ENCODE measurements around the gene DNAJC24. TPM values are rescaled to one million over a fixed set of nuclear protein-coding genes. Genes with fewer than 3 reads are reported as not detected.
A peak's percentile ranks its signal among the peaks of the same experiment; 100 is the strongest.

The DNAJC24 gene
- total and polyA plus RNA-seq, 2 of the 4 experiments (the other 2 are of a cell fraction): 8.2 to 8.9 TPM

DNA sequence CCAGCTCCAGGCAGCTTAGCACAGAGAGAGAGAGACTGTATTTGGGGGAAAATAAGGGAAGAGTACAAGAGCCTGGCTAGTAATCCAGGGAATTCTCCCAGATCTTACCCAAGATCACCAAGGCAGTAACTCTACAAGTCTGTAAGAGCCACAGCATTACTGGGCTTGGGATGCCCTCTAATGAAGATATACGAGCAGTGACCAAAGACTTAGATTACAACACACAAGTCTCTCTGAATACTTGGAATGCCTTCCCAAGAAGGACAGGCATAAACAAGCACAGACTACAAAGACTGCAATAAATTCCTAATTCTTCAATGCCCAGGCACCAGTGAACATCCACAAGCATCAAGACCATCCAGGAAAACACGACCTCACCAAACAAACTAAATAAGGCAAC is 17.7 kb downstream of the DNAJC24 start:
- no peak overlapping the region for H3K4ac ChIP-seq (ENCODE audit: low read depth, low read length)
- H3K27me3 ChIP-seq (ENCODE audit: control insufficient read depth, insufficient read depth, low read length): no peaks in the 10 kb centered on the region
- H4K91ac ChIP-seq (ENCODE audit: insufficient read depth, low read depth, low read length): no peak overlapping the region
- no peak overlapping the region for H2BK15ac ChIP-seq (ENCODE audit: low read depth, low read length)
- peak; percentile 59 for ATAC-seq (ENCODE audit: low read depth)
- no peak overlapping the region for H2BK5ac ChIP-seq (ENCODE audit: low read depth, low read length, poor library complexity, severe bottlenecking)
- H3K56ac ChIP-seq (ENCODE audit: extremely low read depth, insufficient read depth, low read length): no peak overlapping the region
- in situ Hi-C loops (cut with MboI; ENCODE audit: low sequenced_read_pairs): no loop called here
- intact Hi-C loops (cut with micrococcal nuclease): no loop called here
- H3K4me1 ChIP-seq (ENCODE audit: control insufficient read depth, insufficient read depth, low read length): peaks cover 2% of the 10 kb centered on the region
- BruUV-seq (replicated peaks): no TSS peak
- no peak overlapping the region for H2BK20ac ChIP-seq (ENCODE audit: low read depth, low read length)
- no peak overlapping the region for H2BK120ac ChIP-seq (ENCODE audit: low read depth, low read length)
- H3K9me3 ChIP-seq (ENCODE audit: control insufficient read depth, insufficient read depth, low read length): no peaks in the 10 kb centered on the region
- H2AK9ac ChIP-seq (replicated peaks; ENCODE audit: low read depth, low read length, poor library complexity): no peak overlapping the region
- H3K14ac ChIP-seq (replicated peaks; ENCODE audit: low read depth, low read length): no peak overlapping the region
- DNase-seq: peak; percentile 16
- no peak overlapping the region for H3K4me2 ChIP-seq (ENCODE audit: low read depth, low read length)
- H3K18ac ChIP-seq (ENCODE audit: low read depth, low read length): no peak overlapping the region
- TF ChIP-seq, protein P1, sequence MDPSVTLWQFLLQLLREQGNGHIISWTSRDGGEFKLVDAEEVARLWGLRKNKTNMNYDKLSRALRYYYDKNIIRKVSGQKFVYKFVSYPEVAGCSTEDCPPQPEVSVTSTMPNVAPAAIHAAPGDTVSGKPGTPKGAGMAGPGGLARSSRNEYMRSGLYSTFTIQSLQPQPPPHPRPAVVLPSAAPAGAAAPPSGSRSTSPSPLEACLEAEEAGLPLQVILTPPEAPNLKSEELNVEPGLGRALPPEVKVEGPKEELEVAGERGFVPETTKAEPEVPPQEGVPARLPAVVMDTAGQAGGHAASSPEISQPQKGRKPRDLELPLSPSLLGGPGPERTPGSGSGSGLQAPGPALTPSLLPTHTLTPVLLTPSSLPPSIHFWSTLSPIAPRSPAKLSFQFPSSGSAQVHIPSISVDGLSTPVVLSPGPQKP (IDR thresholded peaks at IDR 0.05; ENCODE audit: borderline replicate concordance, low read depth, low read length): no peak
- TF ChIP-seq POLR2A (IDR thresholded peaks at IDR 0.05; ENCODE audit: low read depth, low read length) (no peak), RFX5 (IDR thresholded peaks at IDR 0.05; ENCODE audit: low read depth, low read length) (no peak), RAD21 (IDR thresholded peaks at IDR 0.05; ENCODE audit: low read length) (no peak), CEBPB (IDR thresholded peaks at IDR 0.05; ENCODE audit: low read depth, low read length) (no peak)
- no peak overlapping the region for H4K5ac ChIP-seq (ENCODE audit: low read depth, low read length)
- ChIA-PET CTCF (no interaction called here), POLR2A (ENCODE audit: unreplicated experiment) (interaction anchor here (0.7 kb wide), 1 partner anchor 14 kb away, joined by 4 read pairs; no protein-coding TSS in a partner anchor)
- peaks cover 0 to 3% of the 10 kb centered on the region in 2 experiments; a peak in 1 of 4 replicates for H3K79me1 ChIP-seq (ENCODE audit: low read depth in 1 of 2, low read length in 2 of 2)
- no peak overlapping the region for H2AK5ac ChIP-seq (ENCODE audit: low read depth, low read length)
- no peak overlapping the region for H4K8ac ChIP-seq (ENCODE audit: low read depth in 2 of 2, low read length in 2 of 2)
- peaks cover 15% of the 10 kb centered on the region; the same call in 1 of the 2 replicates for H3K9me1 ChIP-seq (ENCODE audit: insufficient read depth, low read length)
- H3K27ac ChIP-seq (ENCODE audit: insufficient read depth, low read length): no peak overlapping the region
- dilution Hi-C loops (cut with HindIII; ENCODE audit: low sequenced_read_pairs, unreplicated experiment): no loop called here
- no peaks in the 10 kb centered on the region for H3K36me3 ChIP-seq (ENCODE audit: control insufficient read depth, insufficient read depth, low read length)
- H3K23ac ChIP-seq (ENCODE audit: low read depth, low read length): no peak overlapping the region
- H4K20me1 ChIP-seq (ENCODE audit: insufficient read depth, low read length): no peaks in the 10 kb centered on the region
- H3K4me3 ChIP-seq (ENCODE audit: insufficient read depth, low read depth, low read length): no peak overlapping the region
- H3K9ac ChIP-seq (ENCODE audit: low read depth, low read length): no peak overlapping the region
- H2AFZ ChIP-seq (replicated peaks; ENCODE audit: low read length, poor library complexity): no peak overlapping the region
- no CpG with 5 or more reads among the region's 2 CpGs for WGBS, 2 experiments (ENCODE audit: extremely low coverage in 2 of 2, insufficient read length in 1 of 2)

All from IMR-90 (cell line).